Right hindlimb (tissue), 1 donor: Measurements from ENCODE around the gene TIMP3.

Experiments used
- DNase-seq: peaks from one replicate; pipeline ENCODE4 v3.0.0-alpha.2; 2018

Gene TIMP3

DNA sequence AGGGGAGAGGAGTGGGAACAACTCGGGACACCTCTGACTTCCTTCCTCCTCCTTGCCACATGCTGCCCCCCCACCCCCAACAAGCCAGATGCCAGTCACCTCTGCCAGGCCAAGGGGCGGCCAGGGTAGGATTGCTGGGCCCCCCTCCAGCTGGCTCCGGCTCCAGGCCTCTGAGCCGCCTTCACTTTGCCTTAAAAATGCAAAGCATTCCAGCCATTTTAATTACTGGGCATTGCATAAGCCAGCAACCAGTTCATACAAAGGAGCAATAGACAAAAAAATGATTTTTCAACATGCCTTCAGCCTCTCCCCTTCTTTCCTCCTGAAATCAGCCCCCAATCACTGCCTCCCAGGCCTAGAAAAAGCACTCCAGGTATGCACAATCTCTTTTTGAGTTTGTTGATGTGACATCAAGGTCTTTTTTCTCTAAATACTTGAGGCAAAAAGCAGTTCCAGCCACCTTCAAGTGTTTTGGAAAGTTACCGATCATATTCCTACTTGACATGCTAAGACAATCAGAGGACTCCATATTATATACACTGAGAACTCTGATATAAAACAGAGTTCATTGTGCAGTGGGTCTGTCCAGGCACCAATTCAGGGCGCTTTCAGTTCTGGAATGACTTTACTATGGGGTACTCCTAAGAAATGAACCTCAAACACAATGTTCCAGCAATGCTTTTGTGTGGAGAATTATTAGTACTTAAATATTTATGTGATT, 12.4 kb upstream of the TIMP3 start:
- peak; percentile 53 for DNase-seq

DNA sequence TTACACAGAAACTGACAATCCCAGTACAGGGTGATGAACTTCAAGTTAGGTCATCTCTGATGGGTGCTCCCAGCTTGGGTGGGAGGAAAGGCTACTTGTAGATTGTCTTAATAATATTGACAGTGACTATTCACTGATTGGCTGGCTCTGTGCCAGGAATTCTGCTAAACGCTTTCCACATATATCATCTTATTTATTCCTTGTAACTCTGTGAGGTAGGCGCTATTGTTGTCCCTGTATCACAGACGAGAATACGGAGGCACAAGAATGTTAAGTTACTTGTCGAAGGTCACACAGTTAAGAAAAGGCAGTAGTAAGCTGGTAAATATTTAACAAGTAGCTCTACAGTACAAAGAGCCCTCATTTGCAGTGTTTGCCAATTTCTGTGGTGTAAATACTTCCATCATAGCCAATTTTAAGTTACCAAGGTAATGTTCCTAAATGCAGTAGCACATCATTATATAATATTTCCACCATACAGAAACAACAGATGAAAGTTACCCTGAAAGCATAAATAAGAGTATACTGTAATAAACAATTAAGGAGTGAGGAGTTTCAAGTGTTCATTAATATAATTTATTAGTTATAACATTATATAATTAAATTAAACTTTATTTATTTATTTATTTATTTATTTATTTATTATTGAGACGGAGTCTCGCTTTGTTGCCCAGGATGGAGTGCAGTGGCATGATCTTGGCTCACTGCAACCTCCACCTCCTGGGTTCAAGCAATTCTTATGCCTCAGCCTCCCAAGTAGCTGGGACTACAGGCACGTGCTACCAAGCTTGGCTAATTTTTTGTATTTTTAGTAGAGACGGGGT, 11.5 kb upstream of the TIMP3 start:
- DNase-seq = no peak

GRCh38 chr22:32791056-32791455, 10.4 kb upstream of the TIMP3 start:
- no peak for DNase-seq

DNA sequence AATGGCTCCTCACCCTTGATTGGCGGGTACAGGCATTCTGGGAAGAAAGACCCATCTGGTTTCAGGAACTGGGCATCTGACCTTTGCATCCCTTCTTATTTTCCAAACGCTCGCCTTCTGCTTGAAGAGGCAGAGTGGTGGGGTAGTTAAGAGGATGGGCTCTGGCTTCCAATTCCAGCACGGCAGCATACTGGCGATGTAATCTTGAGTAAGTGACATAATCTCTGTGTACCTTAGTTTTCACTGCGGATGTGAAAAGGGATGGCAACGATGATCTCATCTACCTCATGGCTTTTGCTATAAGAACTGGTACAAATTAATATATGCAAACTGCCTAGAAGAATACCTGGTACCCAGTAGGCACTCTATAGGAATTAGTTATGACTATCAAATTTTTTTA, 10.0 kb upstream of the TIMP3 start:
- no peak for DNase-seq

- no peak for DNase-seq
These were observed 7.9 kb upstream of the TIMP3 start for GRCh38 chr22:32793589-32793988.

GRCh38 chr22:32794449-32795213, 6.9 kb upstream of the TIMP3 start:
- no peak for DNase-seq

DNA sequence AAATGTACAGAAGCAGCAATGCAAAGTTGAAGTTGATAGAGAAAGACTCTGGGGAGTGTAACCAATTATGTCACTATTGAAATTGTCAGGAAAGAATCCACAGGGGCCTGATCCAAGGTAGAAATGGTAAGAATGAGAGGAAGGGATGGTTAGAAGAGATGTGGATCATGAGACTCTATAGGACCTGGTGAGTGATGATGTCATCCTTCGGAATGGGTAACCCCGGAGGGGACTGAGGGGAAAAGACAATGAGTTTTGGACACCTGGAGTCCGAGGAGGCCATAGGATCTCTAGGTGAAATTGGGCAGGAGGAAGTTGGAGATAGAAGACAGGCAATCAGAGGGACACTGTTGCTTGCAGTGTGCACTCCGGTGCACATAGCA, 6.3 kb upstream of the TIMP3 start:
- DNase-seq = no peak

- peak; percentile 83 for DNase-seq
These were observed 4.5 kb upstream of the TIMP3 start for GRCh38 chr22:32796865-32797573.

DNA sequence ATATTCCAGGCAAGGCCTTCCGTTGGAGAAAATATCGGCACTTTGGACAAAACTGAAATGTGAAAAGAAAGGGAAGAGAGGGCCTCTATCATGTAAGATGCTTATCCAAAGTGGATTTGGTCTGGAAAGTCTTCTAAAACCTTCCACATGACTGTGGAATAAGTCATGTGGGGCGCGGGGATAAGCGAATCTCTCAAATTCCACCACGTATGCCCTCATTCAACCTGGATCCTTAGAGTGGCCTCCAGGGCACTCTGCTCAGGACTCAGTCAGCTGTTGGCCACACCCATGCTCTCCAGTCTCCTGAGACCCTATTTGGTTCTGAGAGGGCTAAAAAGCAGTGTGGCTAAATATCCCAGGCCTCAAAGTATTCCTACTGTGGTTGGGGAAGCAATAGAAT, 2.0 kb upstream of the TIMP3 start:
- no peak for DNase-seq

DNA sequence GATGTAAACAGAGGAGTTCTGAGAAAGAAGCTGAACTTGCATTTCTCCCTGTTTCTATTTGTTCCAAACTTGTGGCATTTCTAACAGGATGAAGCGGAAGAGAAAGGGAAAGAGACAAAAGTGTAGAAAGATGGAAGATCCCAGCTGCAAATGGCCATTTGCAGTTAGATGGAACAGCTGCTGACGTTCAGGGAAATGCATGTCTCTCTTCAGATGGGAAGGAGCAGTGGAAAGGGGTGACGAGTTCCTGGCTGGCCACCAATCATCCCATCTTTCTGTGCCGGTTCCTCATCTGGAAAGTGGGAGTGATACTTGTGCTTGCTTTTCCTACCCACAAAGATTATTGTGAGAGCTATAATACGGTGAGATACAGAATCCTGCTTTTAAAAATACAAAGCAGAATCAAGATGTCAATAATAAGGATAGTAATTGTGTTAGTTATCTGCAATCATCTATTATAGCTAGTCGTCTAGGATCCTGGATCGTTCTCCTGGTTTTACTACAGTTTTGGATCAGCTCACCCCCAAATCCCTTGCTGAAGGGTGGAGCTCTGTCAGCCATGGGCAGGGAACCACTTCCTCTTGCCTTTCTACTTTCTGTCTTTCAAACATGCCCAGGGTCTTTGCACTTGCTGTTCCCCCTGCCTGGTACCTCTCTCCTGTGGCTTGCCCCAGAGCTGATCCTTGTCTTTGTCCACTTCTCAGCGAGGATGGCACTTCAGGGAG, 1.2 kb upstream of the TIMP3 start:
- peak; percentile 75 for DNase-seq

- no peak for DNase-seq
These were observed 440 bp upstream of the TIMP3 start for GRCh38 chr22:32800994-32801536.

GRCh38 chr22:32802237-32802765, 796 bp downstream of the TIMP3 start:
- DNase-seq = peak; percentile 54

GRCh38 chr22:32803020-32803737, 1.7 kb downstream of the TIMP3 start:
- peak; percentile 45 for DNase-seq

DNA sequence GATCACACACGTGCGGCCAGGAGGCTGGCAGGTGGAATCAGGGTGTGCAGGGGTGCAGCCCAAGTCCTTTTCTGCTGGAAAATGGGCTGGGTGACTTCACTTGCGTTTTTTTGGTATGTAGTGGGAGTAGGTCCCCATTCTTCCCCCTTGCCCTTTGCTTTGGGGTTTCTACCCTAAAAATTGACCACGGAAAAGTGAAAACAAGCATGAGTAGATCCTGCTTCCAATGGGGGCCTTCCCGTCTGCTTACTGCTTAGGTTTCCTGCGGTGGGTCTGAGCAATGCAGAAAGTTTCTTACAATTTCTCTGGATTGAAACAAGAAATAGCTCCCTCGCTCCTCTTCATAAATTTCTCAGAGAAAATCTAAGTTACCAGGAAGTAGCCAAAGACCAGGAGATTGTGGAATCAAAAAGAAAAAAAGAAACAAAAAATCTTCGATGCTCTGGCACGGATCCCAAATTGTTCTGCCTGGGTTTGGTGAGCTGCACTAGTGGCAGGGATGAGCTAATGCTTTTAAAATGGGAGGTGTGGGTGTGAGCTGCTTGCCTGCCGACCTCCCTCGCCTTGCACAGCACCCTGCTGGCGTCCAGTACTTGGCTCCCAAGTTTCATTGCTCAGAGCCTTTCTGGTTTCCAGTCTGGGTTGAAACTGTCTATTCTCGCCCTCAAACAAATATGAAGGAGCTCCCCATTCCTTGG, 2.4 kb downstream of the TIMP3 start:
- no peak for DNase-seq

GRCh38 chr22:32804531-32805360, 3.2 kb downstream of the TIMP3 start:
- peak; percentile 44 for DNase-seq

GRCh38 chr22:32805361-32805881, 3.9 kb downstream of the TIMP3 start:
- DNase-seq = no peak

- no peak for DNase-seq
These were observed 4.8 kb downstream of the TIMP3 start for GRCh38 chr22:32806296-32806695.

- no peak for DNase-seq
These were observed 6.5 kb downstream of the TIMP3 start for GRCh38 chr22:32808038-32808445.
